GM18858 (cell line): ENCODE results near the gene VPREB1.
"Not testable (repeated sequence)": the region's sequence is repeated elsewhere in the genome, so short reads cannot be mapped to it uniquely, and the experiment has no call there.

Experiments
- ATAC-seq: cut with Tn5 transposase; IDR thresholded peaks from one replicate; pipeline ENCODE4 v1.9.1; 2021; ENCODE audit not compliant: unreplicated experiment

Gene VPREB1

DNA sequence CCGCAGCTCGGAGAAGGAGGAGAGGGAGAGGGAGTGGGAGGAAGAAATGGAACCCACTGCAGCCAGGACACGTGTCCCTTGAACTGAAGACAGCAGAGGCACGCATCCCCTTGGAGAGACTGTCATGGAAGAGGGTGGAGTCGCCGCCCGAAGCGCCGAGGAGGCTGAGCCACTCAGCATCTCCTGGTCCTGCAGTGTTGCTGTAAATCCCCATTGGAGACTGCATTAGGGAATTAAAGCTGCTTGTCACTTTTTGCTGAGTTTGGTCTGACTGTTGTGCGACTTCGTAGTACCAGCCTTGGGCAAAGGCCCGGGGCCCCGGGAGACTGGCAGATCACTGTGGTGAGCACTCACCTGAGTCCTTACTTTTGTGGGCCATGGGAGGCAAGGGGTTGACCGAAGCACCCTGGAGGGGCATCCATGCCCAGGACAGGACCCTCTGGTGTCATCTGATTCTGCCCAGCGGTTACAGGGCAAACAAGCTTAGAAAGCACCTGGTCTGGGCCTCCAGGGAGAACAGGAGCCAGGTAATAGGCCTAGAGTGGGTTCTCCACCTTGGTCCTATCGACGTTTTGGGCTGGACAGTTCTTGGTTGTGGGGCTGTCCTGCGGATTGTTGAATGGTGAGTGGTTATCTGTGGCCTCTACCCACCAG is 797 bp downstream of the VPREB1 start:
- no peak for ATAC-seq

DNA sequence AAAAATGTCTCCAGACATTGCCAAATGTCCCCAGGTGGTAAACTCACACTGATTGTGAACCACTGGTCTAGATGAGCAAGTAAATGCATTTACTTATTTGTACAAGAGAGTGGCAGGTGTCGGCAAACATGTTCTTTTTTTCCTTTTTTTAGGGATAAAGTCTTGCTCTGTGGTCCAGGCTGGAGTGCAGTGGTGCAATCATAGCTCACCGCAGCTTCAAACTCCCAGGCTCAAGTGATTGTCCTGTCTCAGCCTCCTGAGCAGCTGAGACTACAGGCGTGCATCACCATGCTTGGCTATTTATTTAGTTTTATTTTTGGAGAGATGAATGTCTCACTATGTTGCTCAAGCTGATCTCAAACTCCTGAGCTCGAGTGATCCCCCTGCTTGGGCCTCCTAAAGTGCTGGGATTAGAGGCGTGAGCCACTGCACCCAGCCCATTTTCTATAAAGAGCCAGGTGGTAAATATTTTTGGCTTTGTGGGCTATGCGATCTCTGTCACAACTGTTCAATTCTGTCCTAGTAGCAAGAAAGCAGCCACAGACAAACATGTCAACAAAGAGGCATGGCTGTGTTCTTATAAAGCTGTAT is 1.4 kb downstream of the VPREB1 start:
- ATAC-seq, result no peak

DNA sequence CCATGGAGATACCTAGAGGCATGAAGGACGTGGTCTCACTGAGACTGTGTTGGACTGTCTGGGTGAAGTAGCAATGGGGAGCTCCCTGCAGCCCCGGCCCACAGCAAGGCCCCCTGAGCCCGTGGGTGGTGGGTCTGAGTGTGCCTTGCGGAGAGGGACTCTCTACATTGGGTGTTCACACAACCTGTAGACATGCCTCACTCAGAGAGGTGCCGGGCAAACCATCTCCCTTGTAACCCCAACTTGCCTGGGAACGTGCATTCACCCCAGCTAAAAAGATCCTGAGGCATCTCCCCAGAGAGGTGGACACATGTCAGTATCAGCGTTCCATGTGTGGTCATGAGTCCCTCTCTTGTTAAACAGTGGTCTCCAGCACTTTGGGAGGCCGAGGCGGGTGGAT is 2.1 kb downstream of the VPREB1 start:
- ATAC-seq, result no peak

DNA sequence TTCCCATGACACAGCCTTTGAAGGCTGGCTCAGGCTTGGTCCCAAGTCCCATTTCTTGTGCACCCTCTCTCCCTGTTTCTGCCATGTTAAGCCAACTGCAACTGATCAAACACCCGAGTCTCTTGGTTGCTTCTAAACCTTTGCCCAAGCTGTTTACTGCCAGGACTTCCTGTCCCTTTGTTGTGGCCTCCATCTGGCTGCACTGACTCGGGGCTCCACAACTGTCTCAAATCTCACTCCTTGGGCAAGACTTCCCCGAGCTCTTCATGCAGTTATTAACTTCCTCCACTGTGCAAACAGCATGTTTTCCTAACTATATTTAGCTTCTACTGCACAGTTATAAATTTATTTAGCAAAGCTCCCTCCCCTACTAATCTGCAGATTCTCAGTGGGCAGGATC is 4.3 kb downstream of the VPREB1 start:
- no peak for ATAC-seq

DNA sequence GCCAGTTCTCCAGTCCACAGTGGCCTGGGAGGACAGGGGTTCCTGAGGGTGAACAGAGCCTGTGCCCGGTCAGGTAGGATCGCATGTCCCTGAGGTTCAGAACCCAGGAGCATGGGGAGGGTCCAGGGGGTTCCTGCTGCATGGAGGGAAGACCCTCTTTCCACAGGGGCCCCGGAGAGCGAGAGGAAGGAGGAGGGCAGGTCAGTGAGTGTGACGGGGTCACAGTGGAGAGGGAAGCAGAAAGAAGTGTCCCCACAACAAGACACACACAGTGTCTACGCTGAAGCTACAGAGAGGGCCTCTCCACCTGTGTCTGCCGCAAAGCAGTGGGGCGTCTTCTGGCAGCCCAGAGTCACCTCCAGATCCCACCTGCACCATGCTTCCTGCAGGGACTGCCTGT is 6.1 kb downstream of the VPREB1 start:
- not testable (repeated sequence) for ATAC-seq

DNA sequence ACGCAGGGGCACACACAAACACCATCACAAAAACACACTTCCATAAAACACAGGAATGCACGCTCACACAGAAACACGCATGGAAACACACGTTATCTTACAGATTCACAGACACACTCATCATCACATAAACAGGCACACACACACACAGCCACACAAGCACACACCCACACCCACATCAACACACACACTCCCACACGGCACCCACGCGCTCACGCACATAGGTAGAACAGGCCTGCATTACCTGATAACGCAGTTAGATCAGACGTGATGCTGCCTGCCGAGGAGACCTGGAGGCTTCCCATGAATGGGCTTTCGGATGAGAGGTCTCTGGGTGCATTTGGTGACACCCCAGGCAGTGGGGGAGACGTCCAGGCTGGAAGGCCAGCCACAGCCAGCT is 11.5 kb downstream of the VPREB1 start:
- ATAC-seq, result not testable (repeated sequence)

DNA sequence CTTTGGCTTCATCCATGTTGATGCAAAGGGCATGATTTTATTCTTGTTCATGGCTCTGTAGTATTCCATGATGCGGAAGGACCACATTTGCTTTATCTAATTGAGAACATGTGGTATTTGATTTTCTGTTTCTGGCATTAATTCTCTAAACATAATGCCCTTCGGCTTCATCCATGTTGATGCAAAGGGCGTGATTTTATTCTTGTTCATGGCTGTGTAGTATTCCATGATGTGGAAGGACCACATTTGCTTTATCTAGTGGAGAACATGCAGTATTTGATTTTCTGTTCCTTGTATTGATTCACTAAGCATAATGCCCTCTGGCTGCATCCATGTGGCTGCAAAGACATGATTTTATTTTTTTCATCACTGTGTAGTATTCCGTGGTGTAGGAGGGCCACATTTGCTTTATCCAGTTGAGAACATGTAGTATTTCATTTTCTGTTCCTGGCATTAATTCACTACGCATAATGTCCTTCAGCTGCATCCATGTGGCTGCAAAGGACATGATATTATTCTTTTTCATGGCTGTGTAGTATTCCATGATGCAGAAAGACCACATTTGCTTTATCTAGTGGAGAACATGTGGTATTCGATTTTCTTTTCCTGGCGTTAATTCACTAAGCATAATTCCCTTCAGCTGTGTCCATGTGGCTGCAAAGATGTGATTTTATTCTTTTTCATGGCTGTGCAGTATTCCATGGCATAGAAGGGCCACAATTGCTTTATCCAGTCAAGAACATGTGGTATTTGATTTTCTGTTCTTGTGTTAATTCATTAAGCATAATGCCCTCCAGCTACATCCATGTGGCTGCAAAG is 14.2 kb downstream of the VPREB1 start:
- ATAC-seq, result not testable (repeated sequence)

DNA sequence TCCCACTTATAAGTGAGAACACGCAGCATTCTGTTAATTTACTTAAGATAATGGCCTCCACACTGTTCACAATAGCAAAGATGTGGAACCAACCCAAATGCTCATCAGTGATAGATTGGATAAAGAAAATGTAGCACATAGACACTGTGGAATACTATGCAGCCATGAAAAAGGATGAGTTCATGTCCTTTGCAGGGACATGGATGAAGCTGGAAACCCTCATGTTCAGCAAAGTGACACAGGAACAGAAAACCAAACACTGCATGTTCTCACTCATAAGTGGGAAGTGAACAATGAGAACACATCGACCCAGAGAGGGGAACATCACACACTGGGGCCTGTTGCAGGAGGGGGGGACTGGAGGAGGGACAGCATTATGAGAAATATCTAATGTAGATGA is 15.6 kb downstream of the VPREB1 start:
- not testable (repeated sequence) for ATAC-seq

DNA sequence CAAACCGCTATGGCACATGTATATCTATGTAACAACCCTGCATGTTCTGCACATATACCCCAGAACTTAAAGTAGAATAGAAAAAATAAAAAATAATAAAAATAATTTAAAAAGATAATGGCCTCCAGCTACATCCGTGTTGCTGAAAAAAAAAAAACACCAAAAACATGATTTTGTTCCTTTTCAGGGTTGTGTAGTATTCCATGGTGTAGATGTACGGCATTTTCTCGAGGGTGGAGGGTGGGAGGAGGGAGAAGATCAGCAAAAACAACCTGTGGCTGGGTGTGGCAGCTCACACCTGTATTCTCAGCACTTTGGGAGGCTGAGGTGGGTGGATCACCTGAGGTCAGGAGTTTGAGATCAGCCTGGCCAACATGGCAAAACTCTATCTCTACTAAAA is 16.0 kb downstream of the VPREB1 start:
- not testable (repeated sequence) for ATAC-seq

DNA sequence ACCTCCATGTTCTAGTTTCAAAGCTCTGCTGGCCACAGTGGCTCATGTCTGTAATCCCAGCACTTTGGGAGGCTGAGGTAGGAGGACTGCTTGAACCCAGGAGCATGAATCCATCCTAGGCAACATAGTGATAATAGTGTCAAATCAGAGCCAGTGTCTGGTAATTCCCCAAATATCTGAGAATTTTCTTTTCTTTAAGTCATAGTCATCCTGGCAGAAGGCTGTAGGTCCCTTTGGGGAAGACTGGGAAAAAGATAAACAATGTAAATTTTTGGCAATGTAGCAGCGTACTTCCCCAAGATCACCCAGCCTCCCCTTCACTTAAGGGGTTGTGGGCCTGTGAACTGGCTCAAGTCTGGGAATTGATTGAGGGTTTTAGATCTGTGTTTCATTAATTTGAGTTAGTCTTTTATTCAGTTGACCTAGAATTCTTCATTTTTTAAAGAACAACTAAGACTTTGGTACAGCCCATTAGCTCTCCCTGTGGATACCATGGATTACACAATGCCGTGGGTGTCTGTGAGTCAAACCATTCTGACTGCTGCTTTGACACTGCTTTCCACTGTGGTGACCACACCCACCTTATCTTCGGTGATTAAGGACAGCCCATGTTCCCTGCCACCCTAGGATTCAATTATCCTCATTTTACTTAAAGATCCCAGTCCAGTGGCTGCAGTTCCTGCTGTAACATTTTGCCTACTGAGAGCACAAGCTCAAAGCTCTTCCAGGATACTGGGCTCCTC is 17.9 kb downstream of the VPREB1 start:
- ATAC-seq, result not testable (repeated sequence)

DNA sequence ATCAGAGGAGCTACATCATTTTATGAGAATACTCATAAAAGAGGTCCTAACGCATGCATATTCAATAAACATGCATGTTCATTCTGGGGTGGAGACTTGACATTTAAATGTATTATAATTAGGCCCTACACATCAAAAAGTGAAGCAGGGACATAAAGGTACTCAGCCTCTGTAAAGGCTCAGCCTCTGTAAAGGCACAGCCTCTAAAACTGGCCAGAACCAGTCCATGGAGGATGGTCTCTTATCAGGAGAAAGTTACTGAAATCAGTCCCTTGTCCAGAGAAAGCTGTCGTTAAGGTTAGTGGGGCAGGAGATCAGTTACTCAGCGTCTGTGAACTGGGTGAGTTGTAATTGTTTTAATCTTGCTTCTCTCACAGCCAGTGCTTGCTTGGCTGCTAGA is 19.2 kb downstream of the VPREB1 start:
- ATAC-seq, result not testable (repeated sequence)

DNA sequence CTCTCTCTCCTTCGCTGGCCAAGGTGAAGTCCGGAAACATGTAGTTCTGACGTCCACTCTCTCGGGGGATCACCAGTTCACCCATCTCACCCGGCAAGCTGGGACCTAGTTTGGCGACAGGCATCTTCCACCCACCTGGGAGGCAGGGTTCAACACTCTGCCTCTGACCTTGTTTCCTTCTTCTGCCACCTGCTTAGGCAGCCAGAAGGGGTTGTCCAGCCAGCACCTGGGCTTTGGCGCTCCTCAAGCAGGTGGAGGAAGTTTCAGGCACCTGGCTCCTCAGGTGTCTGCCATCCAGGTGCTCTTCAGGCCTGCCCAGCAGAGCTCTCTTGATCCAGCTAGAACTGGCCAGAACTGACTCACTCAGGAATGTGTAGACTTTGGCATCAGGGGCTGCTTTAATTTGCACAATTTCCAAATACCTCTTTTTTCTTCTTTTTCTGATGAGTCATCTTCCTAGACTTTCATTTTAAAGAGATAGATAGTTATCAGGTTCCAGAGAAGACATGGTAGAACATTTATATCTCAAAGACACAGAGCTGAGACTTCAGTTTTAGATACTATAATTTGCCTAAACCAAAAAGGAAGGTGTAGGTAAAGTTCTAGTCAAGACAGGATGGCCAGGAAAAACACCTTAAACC is 25.6 kb downstream of the VPREB1 start:
- ATAC-seq, result not testable (repeated sequence)

DNA sequence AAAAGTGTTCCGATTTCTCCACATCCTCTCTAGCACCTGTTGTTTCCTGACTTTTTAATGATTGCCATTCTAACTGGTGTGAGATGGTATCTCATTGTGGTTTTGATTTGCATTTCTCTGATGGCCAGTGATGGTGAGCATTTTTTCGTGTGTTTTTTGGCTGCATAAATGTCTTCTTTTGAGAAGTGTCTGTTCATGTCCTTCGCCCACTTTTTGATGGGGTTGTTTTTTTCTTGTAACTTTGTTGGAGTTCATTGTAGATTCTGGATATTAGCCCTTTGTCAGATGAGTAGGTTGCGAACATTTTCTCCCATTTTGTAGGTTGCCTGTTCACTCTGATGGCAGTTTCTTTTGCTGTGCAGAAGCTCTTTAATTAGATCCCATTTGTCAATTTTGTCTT is 32.8 kb downstream of the VPREB1 start:
- ATAC-seq, result not testable (repeated sequence)

DNA sequence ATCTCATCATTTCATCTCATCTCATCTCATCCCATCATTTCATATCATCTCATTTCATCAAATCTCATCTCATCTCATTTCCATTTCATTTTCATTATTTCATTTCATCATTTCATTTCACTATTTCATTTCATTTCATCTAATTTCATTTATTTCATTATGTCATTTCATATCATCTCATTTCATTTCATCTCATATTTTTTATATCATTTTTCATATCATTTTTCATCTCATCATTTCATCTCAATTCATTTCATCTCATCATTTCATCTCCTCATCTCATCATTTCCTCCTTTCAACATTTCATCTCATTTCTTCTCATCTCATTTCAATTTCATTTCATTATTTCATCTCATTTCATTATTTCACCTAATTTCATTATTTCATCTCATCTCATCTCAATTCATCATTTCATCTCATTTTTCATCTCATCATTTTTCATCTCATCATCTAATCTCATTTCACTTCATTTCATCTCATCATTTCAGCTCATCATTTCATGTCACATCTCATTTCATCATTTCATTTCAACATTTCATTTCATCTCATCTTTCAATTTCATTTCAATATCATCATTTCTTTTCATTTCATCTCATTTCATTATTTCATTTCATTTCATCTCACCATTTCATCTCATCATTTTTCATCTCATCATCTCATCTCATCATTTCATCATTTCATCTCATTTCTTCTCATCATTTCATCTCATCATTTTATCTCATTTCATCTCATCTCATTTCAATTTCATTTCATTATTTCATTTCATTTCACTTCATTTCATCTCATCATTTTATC is 40.6 kb downstream of the VPREB1 start:
- not testable (repeated sequence) for ATAC-seq

DNA sequence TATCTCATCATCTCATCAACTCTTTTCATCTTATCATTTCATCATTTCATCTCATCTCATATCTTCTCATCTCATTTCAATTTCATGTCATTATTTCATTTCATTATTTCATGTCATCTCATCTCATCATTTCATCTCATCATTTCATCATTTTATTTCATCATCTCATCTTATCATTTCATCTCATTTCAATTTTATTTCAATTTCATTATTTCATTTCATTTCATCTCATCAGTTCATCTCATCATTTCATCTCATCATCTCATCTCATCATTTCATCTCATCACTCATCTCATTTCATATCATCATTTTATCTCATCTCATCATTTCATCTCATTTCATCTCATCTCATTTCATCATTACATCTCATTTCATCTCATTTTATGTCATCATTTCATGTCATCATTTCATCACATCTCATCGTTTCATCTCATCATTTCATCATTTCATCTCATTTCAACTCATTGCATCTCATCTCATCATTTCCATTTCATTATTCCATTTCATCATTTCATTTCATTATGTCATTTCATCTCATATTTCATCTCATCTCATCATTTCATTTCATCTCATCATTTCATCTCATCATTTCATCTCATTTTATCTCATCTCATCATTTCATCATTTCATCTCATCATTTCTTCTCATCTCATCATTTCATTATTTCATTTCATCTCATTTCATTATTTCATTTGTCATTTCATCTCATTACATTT is 42.0 kb downstream of the VPREB1 start:
- ATAC-seq, result not testable (repeated sequence)

DNA sequence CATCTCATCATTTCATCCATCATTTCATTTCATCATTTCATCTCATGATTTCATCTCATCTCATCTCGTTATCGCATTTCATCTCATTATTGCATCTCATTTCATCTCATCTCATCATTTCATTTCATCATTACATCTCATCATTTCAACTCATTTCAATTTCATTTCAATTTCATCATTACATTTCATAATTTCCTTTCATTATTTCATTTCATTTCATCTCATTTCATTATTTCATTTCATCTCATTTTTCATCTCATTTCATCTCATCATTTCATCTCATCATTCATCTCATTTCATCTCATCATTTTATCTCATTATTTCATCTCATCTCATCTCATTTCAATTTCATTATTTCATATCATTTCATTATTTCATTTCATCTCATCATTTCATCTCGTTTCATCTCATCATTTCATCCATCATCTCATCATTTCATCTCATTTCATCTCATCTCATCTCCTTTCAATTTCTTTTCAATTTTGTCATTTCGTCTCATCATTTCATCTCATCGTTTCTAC is 42.6 kb downstream of the VPREB1 start:
- not testable (repeated sequence) for ATAC-seq

DNA sequence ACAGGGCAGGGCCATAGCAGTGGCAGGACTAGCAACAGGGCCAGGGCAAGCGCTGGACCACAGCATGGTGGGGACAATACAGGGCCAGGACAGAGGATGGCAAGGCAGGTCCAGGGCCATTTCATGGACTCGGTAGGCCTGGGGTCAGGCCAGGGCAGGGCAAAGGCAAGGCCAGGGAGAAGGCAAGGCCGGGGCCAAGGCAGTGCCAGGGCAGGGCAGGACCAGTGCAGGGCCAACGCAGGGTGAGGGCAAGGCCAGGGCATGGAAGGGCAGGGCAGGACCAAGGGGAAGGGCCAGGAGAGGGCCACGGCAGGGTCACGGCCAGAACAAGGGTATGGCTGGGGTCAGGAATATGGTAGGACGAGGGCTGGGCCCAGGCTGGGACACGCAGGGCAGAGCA is 45.1 kb downstream of the VPREB1 start:
- not testable (repeated sequence) for ATAC-seq

DNA sequence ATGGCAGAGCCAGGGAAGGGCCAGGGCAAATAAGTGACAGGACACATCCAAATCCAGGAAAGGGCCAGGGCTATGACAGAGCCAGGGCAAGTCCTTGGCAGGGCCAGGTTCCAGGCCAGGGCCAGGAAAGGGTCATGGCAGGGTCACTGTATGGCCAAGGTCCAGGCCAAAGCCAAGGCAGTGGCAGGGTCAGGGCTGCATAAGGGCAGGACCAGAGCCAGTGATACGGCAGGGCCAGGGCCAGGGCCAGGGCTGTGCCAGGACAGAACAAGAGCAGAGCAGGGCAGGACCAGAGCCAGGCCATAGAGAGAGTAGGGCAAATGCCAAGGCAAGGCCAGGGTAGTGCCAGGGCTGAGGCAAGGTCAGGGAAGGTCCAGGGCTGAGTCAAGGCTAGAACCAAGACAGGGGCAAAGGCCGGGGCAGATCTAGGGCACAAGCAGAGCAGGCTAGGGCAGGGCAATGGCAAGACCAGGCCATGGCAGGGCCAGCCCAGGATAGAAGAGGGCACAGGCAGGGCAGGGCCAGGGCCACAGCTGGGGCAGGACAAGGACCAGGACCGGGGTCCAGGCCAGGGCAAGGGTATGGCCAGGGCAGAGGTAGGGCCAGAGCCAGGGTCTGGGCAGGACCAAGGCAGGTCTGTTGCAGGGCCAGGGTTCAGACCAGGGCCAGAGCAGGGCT is 46.7 kb downstream of the VPREB1 start:
- ATAC-seq, result not testable (repeated sequence)

DNA sequence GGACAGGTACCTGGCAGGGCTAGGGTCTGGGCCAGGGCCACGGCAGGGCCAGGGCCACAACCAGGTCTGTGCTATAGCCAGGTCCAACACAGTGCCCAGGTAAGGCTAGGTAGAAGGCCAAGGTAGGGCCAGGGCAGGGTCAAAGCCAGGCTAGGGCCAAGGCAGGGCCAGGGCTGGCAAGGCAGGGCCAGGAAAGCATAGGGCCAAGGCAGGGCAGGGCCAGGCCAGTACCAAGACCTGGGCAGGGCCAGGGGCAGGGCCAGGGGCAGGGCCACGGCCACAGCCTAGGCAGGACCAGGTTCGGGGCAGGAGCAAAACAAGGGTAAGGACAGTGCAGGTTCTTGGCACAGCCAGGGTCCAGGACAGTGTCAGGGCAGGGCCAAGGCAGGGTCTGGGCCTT is 48.1 kb downstream of the VPREB1 start:
- ATAC-seq, result not testable (repeated sequence)
